Fibroblast of lung (primary cell): ENCODE data around the gene GINS3.

Source experiments
- CTCF ChIP-seq, 2 donors: IDR thresholded peaks in 1 of 2; conservative IDR thresholded peaks in 1 of 2; 1 replicate in 1 of 2; 2 replicates in 1 of 2; pipeline ENCODE4 v1.5.1; 2011 to 2012; ENCODE audit warnings: low read length in 2 of 2, control low read depth in 1 of 2, inconsistent platforms in 1 of 2, low read depth in 1 of 2, mild to moderate bottlenecking in 1 of 2
- EZH2 ChIP-seq: IDR thresholded peaks from 2 replicates; pipeline ENCODE4 v1.5.1; 2012; ENCODE audit warnings: low read length, control low read depth, mild to moderate bottlenecking; ENCODE audit errors: missing control alignments

- TF ChIP-seq CTCF (conservative IDR thresholded peaks at IDR 0.05 in 1 of 2, IDR thresholded peaks at IDR 0.05 in 1 of 2; ENCODE audit: low read depth in 1 of 2, low read length in 2 of 2) (no peak), EZH2 (no peak)
Measured at GRCh38 chr16:58378401-58378800, 13.9 kb upstream of the GINS3 start.
